GM19238 (cell line): ENCODE results near the gene GDPD5.

ENCODE experiments used
- DNase-seq: peaks from one replicate; pipeline ENCODE4 v3.0.0; 2011; ENCODE audit warnings: low spot score; ENCODE audit not compliant: insufficient read length

The GDPD5 gene

GRCh38 chr11:75471176-75471973 is 54.4 kb downstream of the GDPD5 start:
- DNase-seq, result no peak

DNA sequence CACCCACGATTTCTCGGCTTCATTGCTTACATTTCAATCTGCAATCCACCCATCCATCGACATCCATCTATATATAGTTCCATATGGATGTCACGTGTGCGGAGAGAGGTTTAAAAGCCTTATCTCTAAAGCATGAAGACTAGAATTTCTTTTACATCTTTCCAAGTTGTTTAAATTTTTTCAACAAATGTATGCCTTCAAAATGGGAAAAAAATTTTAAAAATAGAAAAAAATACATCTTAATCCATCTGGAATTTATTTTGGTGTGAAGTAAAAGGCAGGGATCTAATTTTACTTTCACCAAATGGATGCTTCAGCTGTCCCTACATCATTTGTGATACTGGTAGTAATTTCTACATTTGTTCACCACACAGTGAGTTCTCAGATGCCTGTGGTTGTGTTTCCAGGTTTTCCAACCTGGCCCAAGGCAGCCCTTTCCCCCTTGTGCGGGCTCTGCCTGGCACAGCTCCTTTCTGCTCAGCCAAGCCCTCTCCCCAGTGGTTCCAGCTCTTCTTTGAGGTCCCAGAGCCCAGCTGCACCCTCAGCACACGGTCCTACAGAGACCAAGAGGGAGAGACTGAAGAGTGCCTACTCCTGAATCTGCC is 55.2 kb downstream of the GDPD5 start:
- DNase-seq, result no peak

DNA sequence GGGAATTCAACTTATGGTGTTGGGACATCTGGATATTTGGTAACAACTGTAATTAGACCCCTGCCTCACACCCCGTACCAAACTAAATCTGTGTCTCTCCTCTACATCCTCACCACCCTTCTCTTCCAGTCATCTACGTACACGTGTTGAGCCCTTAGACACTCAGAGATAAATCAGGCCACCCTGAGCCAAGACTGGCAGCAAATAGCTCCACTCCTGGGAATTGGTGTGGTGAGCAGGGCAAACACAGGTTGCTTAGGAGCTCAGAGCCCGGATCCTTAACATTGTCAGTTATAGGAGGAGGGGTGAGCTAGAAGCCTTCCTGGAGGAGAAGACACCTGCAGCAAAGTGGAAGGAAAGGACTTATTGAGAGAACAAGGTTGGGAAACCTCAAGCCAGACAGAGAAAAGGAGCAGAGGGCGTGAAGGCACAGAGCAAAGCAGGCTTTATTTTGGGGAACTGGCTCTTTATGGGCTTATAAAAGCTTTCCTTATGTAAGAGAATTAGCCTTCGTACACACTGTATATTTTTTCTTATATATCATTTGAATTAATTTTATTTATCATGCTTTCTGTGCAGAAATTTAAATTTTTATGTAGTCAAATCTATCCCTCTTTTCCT is 55.8 kb downstream of the GDPD5 start:
- DNase-seq, result no peak

GRCh38 chr11:75468534-75469340 is 57.0 kb downstream of the GDPD5 start:
- no peak for DNase-seq

- DNase-seq, result no peak
Observed at GRCh38 chr11:75467881-75468280, 57.9 kb downstream of the GDPD5 start.

- DNase-seq, result no peak
Observed at GRCh38 chr11:75467311-75467710, 58.4 kb downstream of the GDPD5 start.

DNA sequence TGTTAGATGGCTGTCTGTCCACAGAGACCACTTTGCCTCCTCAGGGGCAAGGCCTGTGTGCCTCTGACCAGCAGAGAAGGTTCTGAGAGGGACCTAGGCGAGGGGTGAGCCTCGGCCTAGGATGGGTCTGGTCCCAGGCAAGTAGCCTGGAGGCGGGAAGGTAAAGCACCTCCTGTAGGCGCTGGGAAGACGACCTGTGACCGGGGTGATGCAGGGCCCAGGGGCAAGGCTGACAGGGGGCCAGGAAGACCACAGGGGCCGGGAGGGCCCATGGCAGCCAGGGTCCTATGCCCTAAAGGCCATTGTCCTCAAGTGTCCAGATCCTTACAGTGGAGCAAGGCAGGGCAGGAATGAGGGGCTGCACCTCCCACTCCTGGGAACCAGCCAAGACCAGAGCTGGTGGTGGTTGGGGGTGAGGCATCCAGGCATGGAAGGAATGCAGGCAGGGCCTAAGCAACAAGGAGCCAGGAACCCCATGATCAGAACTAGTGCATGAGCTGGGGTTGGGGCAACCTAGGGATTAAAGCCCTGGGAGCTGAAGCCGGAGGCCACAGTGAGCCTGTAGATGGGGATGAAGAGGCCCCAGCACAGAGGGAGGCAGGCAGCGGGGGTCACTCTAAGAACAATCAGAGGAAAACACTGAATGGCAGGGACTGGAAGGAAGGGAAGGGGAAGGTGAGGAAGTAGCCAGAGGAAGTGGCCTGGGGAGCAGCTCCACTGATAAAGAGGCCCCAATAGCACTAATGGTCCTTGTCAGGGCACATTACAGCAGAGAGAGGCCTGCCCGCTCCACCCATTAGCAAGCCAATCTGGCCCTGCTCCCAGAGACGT is 59.8 kb downstream of the GDPD5 start:
- DNase-seq, result no peak

- no peak for DNase-seq
Observed at GRCh38 chr11:75463106-75463774, 62.5 kb downstream of the GDPD5 start.

- no peak for DNase-seq
Observed at GRCh38 chr11:75462117-75462653, 63.6 kb downstream of the GDPD5 start.

DNA sequence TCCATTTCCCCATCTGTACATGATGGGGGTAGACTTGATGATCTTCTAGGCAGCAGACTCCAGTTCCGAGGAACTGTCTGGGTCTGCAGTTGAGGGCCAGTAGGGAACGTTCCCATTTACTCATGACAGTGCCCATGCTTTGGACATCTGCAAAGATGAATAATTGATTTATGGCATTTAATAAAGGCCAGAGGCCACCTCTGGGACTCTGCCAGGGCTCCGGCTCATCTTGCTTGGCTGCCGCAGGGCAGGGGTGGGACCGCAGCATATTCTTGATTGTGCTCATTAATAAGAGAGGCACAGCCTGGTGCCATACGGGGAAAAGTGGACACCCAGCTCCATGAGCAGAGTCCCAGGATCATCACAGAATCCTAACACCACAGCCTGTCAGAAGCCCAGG is 64.6 kb downstream of the GDPD5 start:
- DNase-seq, result no peak

GRCh38 chr11:75456596-75457183 is 69.1 kb downstream of the GDPD5 start:
- no peak for DNase-seq

GRCh38 chr11:75454987-75455386 is 70.8 kb downstream of the GDPD5 start:
- no peak for DNase-seq

DNA sequence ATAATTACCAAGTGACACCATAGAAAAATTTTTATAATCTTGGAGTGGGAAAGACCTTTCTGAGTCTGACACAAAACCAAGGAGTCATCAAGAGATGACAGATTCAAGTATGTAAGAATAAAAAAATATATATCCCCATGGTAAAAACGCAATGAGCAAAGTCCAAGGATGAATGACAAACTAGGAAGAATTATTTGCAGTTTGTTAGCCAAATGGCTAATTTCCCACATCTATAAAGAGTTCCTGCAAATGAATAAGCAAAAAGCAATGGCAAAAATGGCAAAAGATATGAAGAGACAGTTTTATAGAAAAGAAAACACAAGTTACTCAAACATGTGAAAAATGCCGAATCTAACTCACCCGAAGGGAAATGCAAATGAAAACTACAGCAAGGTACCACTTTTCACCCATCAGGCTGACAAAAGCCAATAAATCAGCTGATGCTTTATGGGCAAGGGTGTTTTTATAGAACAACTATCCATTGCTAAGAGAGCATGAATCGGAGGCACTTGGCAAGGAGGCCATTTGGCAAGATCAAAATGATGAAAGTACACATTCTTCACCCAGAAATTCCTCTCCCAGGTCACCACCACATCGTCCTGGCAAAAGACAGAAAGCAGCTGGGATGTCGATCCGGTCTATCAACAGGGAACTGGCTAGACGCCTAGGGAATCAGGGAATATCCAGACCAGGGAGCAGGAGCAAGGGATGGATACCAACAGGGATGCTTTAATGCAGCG is 71.7 kb downstream of the GDPD5 start:
- no peak for DNase-seq

GRCh38 chr11:75450826-75451821 is 74.6 kb downstream of the GDPD5 start:
- no peak for DNase-seq

DNA sequence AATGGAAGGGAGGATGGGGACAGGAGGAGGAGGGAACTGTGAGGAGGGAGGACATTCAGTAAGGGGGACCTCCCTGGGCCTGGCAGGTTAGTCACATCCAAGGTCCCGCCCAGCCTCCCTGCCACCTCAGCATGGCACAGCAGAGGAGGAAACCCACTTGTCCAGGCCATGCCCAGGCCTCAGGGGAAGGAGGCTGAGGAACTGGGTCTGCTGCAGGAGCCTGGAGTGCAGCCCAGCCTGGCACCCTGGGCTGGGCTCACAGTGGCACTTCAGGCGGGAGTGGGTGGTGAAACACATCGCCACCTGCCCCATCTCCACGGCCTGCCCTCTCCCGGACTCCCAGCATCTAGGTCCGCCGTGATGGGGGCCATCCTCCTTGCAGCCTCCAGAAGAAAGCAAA is 75.5 kb downstream of the GDPD5 start:
- no peak for DNase-seq

DNA sequence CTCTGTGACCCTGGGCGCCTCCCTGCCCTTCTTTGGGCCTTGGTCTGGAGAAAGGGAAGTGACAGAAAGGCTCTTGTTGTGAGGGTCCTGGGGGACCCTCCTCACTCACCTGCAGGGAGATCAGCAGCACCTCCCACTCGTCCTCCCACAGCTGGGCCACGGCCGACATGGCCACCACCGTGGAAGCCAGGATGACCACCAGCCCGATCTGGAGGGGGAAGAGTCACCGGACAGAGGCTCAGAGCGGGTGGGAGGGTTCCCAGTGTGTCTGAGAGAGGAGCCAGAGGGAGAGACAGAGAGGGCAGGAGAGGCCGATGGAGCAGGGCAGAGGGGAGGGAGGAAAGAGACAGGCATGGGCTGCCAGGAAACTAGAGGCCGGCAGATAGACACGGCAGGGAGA is 76.0 kb downstream of the GDPD5 start:
- no peak for DNase-seq

- DNase-seq, result no peak
Observed at GRCh38 chr11:75449271-75449670, 76.5 kb downstream of the GDPD5 start.

DNA sequence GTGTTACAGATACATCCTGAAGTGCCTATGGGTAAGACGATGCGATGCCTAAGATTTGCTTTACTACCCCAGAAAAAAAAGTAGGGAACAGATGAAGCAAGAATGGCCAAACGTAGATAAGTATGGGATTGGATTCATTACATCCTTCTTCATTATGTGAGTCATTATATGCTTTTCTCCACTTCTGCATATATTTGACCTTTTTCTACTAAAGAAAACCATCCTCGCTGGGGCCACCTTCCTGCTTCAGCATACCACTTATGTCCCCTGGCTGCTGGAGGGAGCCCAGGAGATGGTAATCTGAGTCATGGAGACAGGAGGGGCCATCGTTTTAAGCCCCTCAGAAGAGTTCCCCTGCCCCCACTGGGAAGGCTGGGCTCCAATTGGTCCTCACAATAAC is 78.3 kb downstream of the GDPD5 start:
- DNase-seq, result no peak
